ENCODE results near the gene RBM47. TPM values are rescaled to one million over a fixed set of nuclear protein-coding genes. Genes with fewer than 3 reads are reported as not detected.
"Not testable (repeated sequence)": the region's sequence is repeated elsewhere in the genome, so short reads cannot be mapped to it uniquely, and the experiment has no call there.

The RBM47 gene
- total RNA-seq, 2 experiments from 2014 or later: 0.92 to 1.0 TPM

DNA sequence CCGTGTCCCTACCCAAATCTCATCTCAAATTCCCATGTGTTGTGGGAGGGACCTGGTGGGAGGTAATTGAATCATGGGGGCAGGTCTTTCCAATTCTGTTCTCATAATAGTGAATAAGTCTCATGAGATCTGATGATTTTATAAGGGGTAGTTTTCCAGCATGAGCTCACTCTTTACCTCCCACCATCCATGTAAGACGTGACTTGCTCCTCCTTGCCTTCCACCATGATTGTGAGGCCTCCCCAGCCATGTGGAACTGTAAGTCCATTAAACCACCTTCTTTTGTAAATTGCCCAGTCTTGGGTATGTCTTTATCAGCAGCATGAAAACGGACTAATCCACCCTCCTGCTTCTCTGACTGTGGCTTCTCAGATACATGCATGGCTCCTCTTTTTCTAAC lies 222.2 kb downstream of the RBM47 start:
- H3K4me1 Mint-ChIP-seq, CTCF ChIA-PET, H3K27me3 Mint-ChIP-seq, POLR2A ChIA-PET, DNase-seq, H3K27ac Mint-ChIP-seq, H3K4me3 Mint-ChIP-seq: not testable (repeated sequence)
- Mint-ChIP-seq H3K36me3 (ENCODE audit: low read depth) (peaks cover 17% of the 10 kb centered on the region), H3K9me3 (peaks cover 18% of the 10 kb centered on the region)

GRCh38 chr4:40406340-40406739 lies 223.3 kb downstream of the RBM47 start:
- ChIA-PET CTCF (no interaction called here), POLR2A (no interaction called here)
- Mint-ChIP-seq H3K36me3 (ENCODE audit: low read depth) (peaks cover 17% of the 10 kb centered on the region), H3K9me3 (peaks cover 18% of the 10 kb centered on the region), H3K4me3 (no peak overlapping the region), H3K27ac (no peak overlapping the region), H3K27me3 (peaks cover 3% of the 10 kb centered on the region), H3K4me1 (no peaks in the 10 kb centered on the region)
- no peak for DNase-seq

- no peak for DNase-seq
- no peaks in the 10 kb centered on the region for H3K27me3 Mint-ChIP-seq
- H3K36me3 Mint-ChIP-seq (ENCODE audit: low read depth): peaks cover 17% of the 10 kb centered on the region
- POLR2A ChIA-PET: no interaction called here
- peaks cover 18% of the 10 kb centered on the region for H3K9me3 Mint-ChIP-seq
- no peaks in the 10 kb centered on the region for H3K4me1 Mint-ChIP-seq
- CTCF ChIA-PET: no interaction called here
- no peak overlapping the region for H3K27ac Mint-ChIP-seq
- no peak overlapping the region for H3K4me3 Mint-ChIP-seq
These were observed 224.5 kb downstream of the RBM47 start for GRCh38 chr4:40405193-40405592.

DNA sequence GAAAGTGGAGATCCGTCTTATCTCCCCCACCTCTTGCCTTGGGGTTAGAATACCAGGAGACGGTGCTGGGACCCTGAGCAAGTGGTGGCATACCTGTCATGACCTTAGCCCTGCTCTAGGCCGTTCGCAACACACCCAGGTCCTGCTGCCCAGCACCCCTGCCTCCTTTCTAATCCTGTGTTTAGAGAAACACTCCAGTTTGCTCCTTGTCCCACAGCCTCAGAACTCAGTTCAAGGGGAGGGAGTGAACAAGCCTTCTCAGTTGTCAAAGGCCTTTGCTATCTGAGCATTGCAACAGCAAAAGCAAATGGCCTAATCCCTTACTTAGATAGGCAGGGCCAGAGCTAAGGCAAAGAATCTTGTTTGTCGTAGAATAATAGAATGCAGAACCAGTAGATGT lies 226.6 kb downstream of the RBM47 start:
- ChIA-PET POLR2A (no interaction called here), CTCF (interaction anchor here (1.9 kb wide), 1 partner anchor 57 kb away, joined by 5 read pairs; no protein-coding TSS in a partner anchor)
- Mint-ChIP-seq H3K36me3 (ENCODE audit: low read depth) (peaks cover 17% of the 10 kb centered on the region), H3K4me1 (no peaks in the 10 kb centered on the region), H3K27me3 (no peaks in the 10 kb centered on the region), H3K9me3 (peaks cover 18% of the 10 kb centered on the region), H3K27ac (no peak overlapping the region), H3K4me3 (no peak overlapping the region)
- no peak for DNase-seq

DNA sequence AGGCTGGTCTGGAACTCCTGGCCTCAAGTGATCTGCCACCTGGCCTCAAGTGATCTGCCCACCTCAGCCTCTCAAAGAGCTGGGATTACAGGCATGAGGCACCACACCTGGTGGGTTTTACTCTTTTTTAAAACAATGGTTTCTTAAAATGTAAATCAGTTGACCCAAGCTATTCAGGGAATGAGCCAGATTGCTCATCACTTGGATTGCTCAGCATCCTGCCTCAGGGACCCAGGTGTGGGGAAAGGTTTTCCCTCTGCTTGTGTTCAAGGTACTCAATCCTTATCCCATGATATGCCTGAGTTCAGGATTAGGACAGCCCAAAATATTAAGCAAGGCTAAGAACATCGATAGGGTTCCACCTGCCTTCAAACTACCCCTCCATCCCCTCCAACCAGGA lies 227.1 kb downstream of the RBM47 start:
- no peaks in the 10 kb centered on the region for H3K27me3 Mint-ChIP-seq
- POLR2A ChIA-PET: no interaction called here
- no peaks in the 10 kb centered on the region for H3K4me1 Mint-ChIP-seq
- H3K4me3 Mint-ChIP-seq: no peak overlapping the region
- H3K27ac Mint-ChIP-seq: no peak overlapping the region
- DNase-seq: no peak
- H3K9me3 Mint-ChIP-seq: peaks cover 15% of the 10 kb centered on the region
- peaks cover 14% of the 10 kb centered on the region for H3K36me3 Mint-ChIP-seq (ENCODE audit: low read depth)
- CTCF ChIA-PET: interaction anchor here (1.9 kb wide), 1 partner anchor 58 kb away, joined by 5 read pairs; no protein-coding TSS in a partner anchor

DNA sequence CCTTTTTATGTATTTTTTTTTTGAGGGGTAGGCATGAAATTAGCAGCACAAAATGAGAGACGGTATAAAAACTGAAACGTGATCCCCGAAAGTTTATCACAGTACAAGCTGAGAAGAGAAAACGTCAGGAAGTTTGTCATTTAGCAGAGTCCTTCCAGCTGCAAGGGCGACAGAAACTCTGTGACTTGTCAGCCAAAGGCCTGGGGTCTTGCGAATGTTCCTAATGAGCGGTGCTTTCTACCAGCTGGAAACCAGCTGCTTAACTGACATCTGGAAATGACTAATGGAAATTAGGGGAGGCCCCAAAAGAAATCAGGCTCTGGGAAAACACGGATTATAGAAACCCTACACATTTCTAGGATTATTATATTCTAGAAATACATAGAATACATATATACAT lies 228.0 kb downstream of the RBM47 start:
- CTCF ChIA-PET: interaction anchor here (0.6 kb wide), 1 partner anchor 94 kb away, joined by 3 read pairs; no protein-coding TSS in a partner anchor
- H3K9me3 Mint-ChIP-seq: peaks cover 9% of the 10 kb centered on the region
- DNase-seq: no peak
- H3K36me3 Mint-ChIP-seq (ENCODE audit: low read depth): peaks cover 9% of the 10 kb centered on the region
- H3K27me3 Mint-ChIP-seq: no peaks in the 10 kb centered on the region
- POLR2A ChIA-PET: no interaction called here
- H3K4me1 Mint-ChIP-seq: no peaks in the 10 kb centered on the region
- no peak overlapping the region for H3K27ac Mint-ChIP-seq
- no peak overlapping the region for H3K4me3 Mint-ChIP-seq

- no peak overlapping the region for H3K4me3 Mint-ChIP-seq
- peaks cover 5% of the 10 kb centered on the region for H3K36me3 Mint-ChIP-seq (ENCODE audit: low read depth)
- CTCF ChIA-PET: interaction anchor here (0.6 to 0.7 kb wide), 2 partner anchors 47 to 94 kb away, joined by 3 read pairs; no protein-coding TSS in a partner anchor
- peaks cover 5% of the 10 kb centered on the region for H3K9me3 Mint-ChIP-seq
- H3K4me1 Mint-ChIP-seq: no peaks in the 10 kb centered on the region
- H3K27ac Mint-ChIP-seq: no peak overlapping the region
- no peaks in the 10 kb centered on the region for H3K27me3 Mint-ChIP-seq
- DNase-seq: no peak
- POLR2A ChIA-PET: no interaction called here
These were observed 228.6 kb downstream of the RBM47 start for GRCh38 chr4:40401096-40401495.

- CTCF ChIA-PET: interaction anchor here (0.6 to 0.8 kb wide), 2 partner anchors 8 to 282 kb away, joined by 3 to 4 read pairs; no protein-coding TSS in a partner anchor
- POLR2A ChIA-PET: no interaction called here
- H3K9me3 Mint-ChIP-seq: no peaks in the 10 kb centered on the region
- no peak for DNase-seq
- no peak overlapping the region for H3K4me3 Mint-ChIP-seq
- H3K27ac Mint-ChIP-seq: no peak overlapping the region
- H3K27me3 Mint-ChIP-seq: peaks cover 2% of the 10 kb centered on the region
- no peaks in the 10 kb centered on the region for H3K36me3 Mint-ChIP-seq (ENCODE audit: low read depth)
- no peaks in the 10 kb centered on the region for H3K4me1 Mint-ChIP-seq
These were observed 230.1 kb downstream of the RBM47 start for GRCh38 chr4:40399578-40399977.

- ChIA-PET CTCF (no interaction called here), POLR2A (no interaction called here)
- Mint-ChIP-seq H3K36me3 (ENCODE audit: low read depth) (no peaks in the 10 kb centered on the region), H3K27ac (no peak overlapping the region), H3K9me3 (no peaks in the 10 kb centered on the region), H3K27me3 (peaks cover 4% of the 10 kb centered on the region), H3K4me1 (no peaks in the 10 kb centered on the region), H3K4me3 (no peak overlapping the region)
- no peak for DNase-seq
These were observed 233.5 kb downstream of the RBM47 start for GRCh38 chr4:40395908-40396793.

DNA sequence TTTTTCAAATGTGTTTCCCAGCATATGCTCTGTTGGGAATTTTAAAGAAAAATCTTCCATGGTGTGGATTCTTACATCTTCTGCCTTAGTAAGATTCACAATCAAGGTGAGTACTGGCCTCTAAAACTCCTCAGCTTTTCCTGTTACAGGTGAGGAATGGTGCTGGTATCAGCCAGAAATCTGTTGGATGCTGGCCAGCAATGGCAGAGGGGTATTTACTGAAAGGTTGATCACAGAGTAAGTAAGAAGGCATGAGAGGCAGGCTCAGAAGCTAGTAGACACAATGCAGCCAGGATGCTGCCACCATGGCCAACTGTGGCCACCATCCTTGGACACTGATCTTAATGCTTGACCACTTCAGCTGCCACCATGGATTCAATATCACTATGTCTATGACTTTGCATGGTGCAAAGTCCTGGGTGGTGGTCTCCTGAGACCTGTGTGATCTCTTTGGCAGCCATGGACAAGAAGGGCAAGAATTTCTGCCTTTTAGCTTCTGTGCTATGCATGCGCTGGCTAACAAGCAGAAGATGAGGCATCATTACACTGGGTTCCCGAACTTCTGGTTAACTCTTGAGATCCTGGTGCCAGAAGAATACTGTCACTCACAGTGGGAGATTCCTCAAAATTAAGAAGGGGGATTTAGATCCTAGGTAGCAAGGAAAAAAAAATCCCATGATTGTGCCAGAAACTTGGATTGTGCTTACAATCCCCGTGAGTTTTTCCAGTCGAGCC lies 234.3 kb downstream of the RBM47 start:
- no peaks in the 10 kb centered on the region for H3K4me1 Mint-ChIP-seq
- no peaks in the 10 kb centered on the region for H3K36me3 Mint-ChIP-seq (ENCODE audit: low read depth)
- ChIA-PET POLR2A (no interaction called here), CTCF (no interaction called here)
- H3K27ac Mint-ChIP-seq: no peak overlapping the region
- DNase-seq: no peak
- H3K27me3 Mint-ChIP-seq: peaks cover 4% of the 10 kb centered on the region
- no peaks in the 10 kb centered on the region for H3K9me3 Mint-ChIP-seq
- no peak overlapping the region for H3K4me3 Mint-ChIP-seq

DNA sequence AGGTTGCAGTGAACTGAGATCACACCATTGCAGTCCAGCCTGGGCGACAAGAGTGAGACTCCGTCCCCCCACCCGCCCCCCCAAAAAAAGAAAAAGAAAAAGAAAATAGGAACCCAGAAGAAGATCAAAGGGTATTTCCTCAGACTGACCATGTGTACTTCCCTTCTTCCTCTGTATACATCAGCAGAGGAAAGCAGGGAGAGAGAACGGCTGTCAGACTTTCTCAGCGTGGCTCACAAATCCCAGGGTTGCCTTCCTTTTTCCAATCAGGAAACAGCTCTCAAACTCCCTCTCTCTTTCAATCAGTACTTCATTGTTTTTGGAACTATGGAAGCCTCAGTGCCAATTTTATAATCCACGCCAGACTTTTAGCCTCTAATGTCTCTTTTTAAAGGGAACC lies 235.4 kb downstream of the RBM47 start:
- H3K36me3 Mint-ChIP-seq (ENCODE audit: low read depth): no peaks in the 10 kb centered on the region
- CTCF ChIA-PET: interaction anchor here (0.7 kb wide), 1 partner anchor 201 kb away, joined by 3 read pairs; no protein-coding TSS in a partner anchor
- no peak for DNase-seq
- POLR2A ChIA-PET: no interaction called here
- H3K27me3 Mint-ChIP-seq: peaks cover 4% of the 10 kb centered on the region
- H3K4me1 Mint-ChIP-seq: no peaks in the 10 kb centered on the region
- H3K4me3 Mint-ChIP-seq: no peak overlapping the region
- no peaks in the 10 kb centered on the region for H3K9me3 Mint-ChIP-seq
- no peak overlapping the region for H3K27ac Mint-ChIP-seq

- H3K4me1 Mint-ChIP-seq; H3K9me3 Mint-ChIP-seq; H3K27ac Mint-ChIP-seq; POLR2A ChIA-PET; H3K4me3 Mint-ChIP-seq; H3K36me3 Mint-ChIP-seq (ENCODE audit: low read depth); CTCF ChIA-PET; DNase-seq; H3K27me3 Mint-ChIP-seq: not testable (repeated sequence)
These were observed 237.4 kb downstream of the RBM47 start for GRCh38 chr4:40392241-40392640.

DNA sequence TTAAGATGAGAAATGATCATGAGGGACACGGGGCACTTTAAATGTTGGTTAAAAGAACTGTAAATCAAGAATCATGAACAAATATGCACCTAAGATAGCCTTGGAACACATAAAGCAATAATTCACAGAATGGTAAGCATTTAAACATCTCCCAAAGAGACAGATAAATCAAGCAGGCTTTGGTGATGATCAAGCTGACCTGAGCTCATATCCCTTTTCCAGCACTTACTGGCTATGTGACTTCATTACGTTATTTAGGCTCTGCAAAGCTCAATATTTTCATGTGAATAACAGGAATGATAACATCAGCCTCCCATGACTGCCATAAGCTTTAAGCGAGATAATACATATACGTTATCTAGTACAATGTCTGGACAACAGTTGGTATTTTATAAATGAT lies 239.7 kb downstream of the RBM47 start:
- Mint-ChIP-seq H3K4me3 (no peak overlapping the region), H3K36me3 (ENCODE audit: low read depth) (no peaks in the 10 kb centered on the region), H3K27me3 (peaks cover 2% of the 10 kb centered on the region), H3K4me1 (peaks cover 4% of the 10 kb centered on the region), H3K27ac (no peak overlapping the region), H3K9me3 (no peaks in the 10 kb centered on the region)
- POLR2A ChIA-PET: no interaction called here
- no peak for DNase-seq
- CTCF ChIA-PET: interaction anchor here (0.6 kb wide), 1 partner anchor 297 kb away, joined by 3 read pairs; no protein-coding TSS in a partner anchor
